ENCODE measurements around the gene LRMDA.

The LRMDA gene

GRCh38 chr10:75544993-75545706, 113.7 kb downstream of the LRMDA start:
- WGBS = 67% methylated on average over 4 of the region's 5 CpGs
- Histone ChIP-seq H3K27ac (ENCODE audit: low read depth, low read length) (no peak overlapping the region), H3K9ac (ENCODE audit: low read depth, low read length) (no peak overlapping the region), H3K4me3 (ENCODE audit: low read length) (no peak overlapping the region), H3K27me3 (ENCODE audit: insufficient read depth, low read length) (no peaks in the 10 kb centered on the region), H3K4me1 (ENCODE audit: insufficient read depth, low read length) (peaks cover 35% of the 10 kb centered on the region), H3K9me3 (ENCODE audit: insufficient read depth, low read depth, low read length) (no peaks in the 10 kb centered on the region), H3K36me3 (ENCODE audit: insufficient read depth, low read length) (no peaks in the 10 kb centered on the region)

- H3K4me1 ChIP-seq (ENCODE audit: insufficient read depth, low read length) = peaks cover 26% of the 10 kb centered on the region
- H3K27ac ChIP-seq (ENCODE audit: low read depth, low read length) = no peak overlapping the region
These were observed 114.6 kb downstream of the LRMDA start for GRCh38 chr10:75546004-75546403.

GRCh38 chr10:75547391-75548298, 116.2 kb downstream of the LRMDA start:
- H3K36me3 ChIP-seq (ENCODE audit: insufficient read depth, low read length) = no peaks in the 10 kb centered on the region
- H3K4me1 ChIP-seq (ENCODE audit: insufficient read depth, low read length) = peaks cover 10% of the 10 kb centered on the region
- no peak overlapping the region for H3K4me3 ChIP-seq (ENCODE audit: low read length)
- H3K27me3 ChIP-seq (ENCODE audit: insufficient read depth, low read length) = no peaks in the 10 kb centered on the region
- no peak overlapping the region for H3K27ac ChIP-seq (ENCODE audit: low read depth, low read length)
- no peak overlapping the region for H3K9ac ChIP-seq (ENCODE audit: low read depth, low read length)
- WGBS = 87% methylated on average over 6 of the region's 7 CpGs
- H3K9me3 ChIP-seq (ENCODE audit: insufficient read depth, low read depth, low read length) = peaks cover 2% of the 10 kb centered on the region; the same call in 1 of the 2 replicates

More at GRCh38 chr10:75546004-75546403, 114.6 kb downstream of the LRMDA start:
- Histone ChIP-seq H3K4me3 (ENCODE audit: low read length) (no peak overlapping the region), H3K36me3 (ENCODE audit: insufficient read depth, low read length) (no peaks in the 10 kb centered on the region), H3K27me3 (ENCODE audit: insufficient read depth, low read length) (no peaks in the 10 kb centered on the region), H3K9me3 (ENCODE audit: insufficient read depth, low read depth, low read length) (no peaks in the 10 kb centered on the region), H3K9ac (ENCODE audit: low read depth, low read length) (no peak overlapping the region)

DNA sequence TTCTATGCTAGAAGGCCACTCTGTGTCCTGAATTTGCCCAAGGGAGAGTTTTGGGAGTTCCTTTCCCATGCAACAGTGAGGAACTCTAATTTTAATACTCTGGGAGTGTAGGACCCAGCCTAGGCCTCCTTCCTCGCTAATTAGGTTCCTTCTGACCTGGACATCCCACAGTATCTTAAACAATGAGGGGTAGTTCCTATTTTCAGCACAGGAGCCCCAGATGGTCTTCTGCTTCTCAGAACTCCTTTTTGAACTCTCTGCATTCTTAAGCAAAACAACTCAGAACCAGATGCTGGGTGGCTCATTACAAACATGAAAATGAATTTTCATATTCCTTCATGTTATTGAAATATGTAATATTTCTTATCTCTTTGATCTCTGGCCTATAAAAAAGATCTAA, 116.9 kb downstream of the LRMDA start:
- Histone ChIP-seq H3K4me1 (ENCODE audit: insufficient read depth, low read length) (peaks cover 3% of the 10 kb centered on the region; the same call in 1 of the 2 replicates), H3K9ac (ENCODE audit: low read depth, low read length) (no peak overlapping the region), H3K27ac (ENCODE audit: low read depth, low read length) (no peak overlapping the region), H3K27me3 (ENCODE audit: insufficient read depth, low read length) (no peaks in the 10 kb centered on the region), H3K4me3 (ENCODE audit: low read length) (no peak overlapping the region), H3K9me3 (ENCODE audit: insufficient read depth, low read depth, low read length) (peaks cover 2% of the 10 kb centered on the region; the same call in 1 of the 2 replicates), H3K36me3 (ENCODE audit: insufficient read depth, low read length) (no peaks in the 10 kb centered on the region)
- WGBS = 86% methylated on average over 1 of the region's 1 CpG

- H3K27ac ChIP-seq (ENCODE audit: low read depth, low read length) = no peak overlapping the region
- no peak overlapping the region for H3K9ac ChIP-seq (ENCODE audit: low read depth, low read length)
- no peak overlapping the region for H3K4me3 ChIP-seq (ENCODE audit: low read length)
- H3K9me3 ChIP-seq (ENCODE audit: insufficient read depth, low read depth, low read length) = peaks cover 2% of the 10 kb centered on the region; the same call in 1 of the 2 replicates
- H3K4me1 ChIP-seq (ENCODE audit: insufficient read depth, low read length) = no peaks in the 10 kb centered on the region
- H3K36me3 ChIP-seq (ENCODE audit: insufficient read depth, low read length) = no peaks in the 10 kb centered on the region
- no peaks in the 10 kb centered on the region for H3K27me3 ChIP-seq (ENCODE audit: insufficient read depth, low read length)
These were observed 118.8 kb downstream of the LRMDA start for GRCh38 chr10:75550191-75550590.

GRCh38 chr10:75552171-75552570, 120.7 kb downstream of the LRMDA start:
- Histone ChIP-seq H3K27me3 (ENCODE audit: insufficient read depth, low read length) (no peaks in the 10 kb centered on the region), H3K4me3 (ENCODE audit: low read length) (no peak overlapping the region), H3K9ac (ENCODE audit: low read depth, low read length) (no peak overlapping the region), H3K9me3 (ENCODE audit: insufficient read depth, low read depth, low read length) (peaks cover 2% of the 10 kb centered on the region; the same call in 1 of the 2 replicates), H3K4me1 (ENCODE audit: insufficient read depth, low read length) (no peaks in the 10 kb centered on the region), H3K27ac (ENCODE audit: low read depth, low read length) (no peak overlapping the region), H3K36me3 (ENCODE audit: insufficient read depth, low read length) (no peaks in the 10 kb centered on the region)
- WGBS = 100% methylated on average over 1 of the region's 1 CpG

DNA sequence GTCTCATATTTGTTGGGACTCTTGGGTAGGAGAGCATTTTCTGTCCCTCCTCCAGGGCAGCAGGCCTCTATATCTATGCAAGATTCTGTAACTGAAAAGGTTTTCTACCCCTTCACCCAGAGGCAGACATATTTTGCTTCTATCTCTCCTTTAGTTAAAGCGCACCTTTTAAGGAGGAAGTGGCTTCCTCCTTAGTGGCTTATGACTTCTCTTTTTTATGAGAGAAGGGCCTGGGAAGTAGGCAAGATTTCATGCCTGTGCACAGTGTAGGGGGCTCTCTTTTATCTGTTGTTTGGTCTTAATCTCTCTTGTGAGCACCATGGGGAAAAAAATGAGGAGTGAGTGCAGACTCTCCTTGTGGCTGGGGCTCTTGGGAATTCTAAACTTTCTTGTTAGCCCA, 122.1 kb downstream of the LRMDA start:
- Histone ChIP-seq H3K9ac (ENCODE audit: low read depth, low read length) (no peak overlapping the region), H3K4me1 (ENCODE audit: insufficient read depth, low read length) (no peaks in the 10 kb centered on the region), H3K36me3 (ENCODE audit: insufficient read depth, low read length) (no peaks in the 10 kb centered on the region), H3K27ac (ENCODE audit: low read depth, low read length) (no peak overlapping the region), H3K9me3 (ENCODE audit: insufficient read depth, low read depth, low read length) (peaks cover 2% of the 10 kb centered on the region; the same call in 1 of the 2 replicates), H3K27me3 (ENCODE audit: insufficient read depth, low read length) (no peaks in the 10 kb centered on the region), H3K4me3 (ENCODE audit: low read length) (no peak overlapping the region)
- 85% methylated on average over 1 of the region's 1 CpG for WGBS

DNA sequence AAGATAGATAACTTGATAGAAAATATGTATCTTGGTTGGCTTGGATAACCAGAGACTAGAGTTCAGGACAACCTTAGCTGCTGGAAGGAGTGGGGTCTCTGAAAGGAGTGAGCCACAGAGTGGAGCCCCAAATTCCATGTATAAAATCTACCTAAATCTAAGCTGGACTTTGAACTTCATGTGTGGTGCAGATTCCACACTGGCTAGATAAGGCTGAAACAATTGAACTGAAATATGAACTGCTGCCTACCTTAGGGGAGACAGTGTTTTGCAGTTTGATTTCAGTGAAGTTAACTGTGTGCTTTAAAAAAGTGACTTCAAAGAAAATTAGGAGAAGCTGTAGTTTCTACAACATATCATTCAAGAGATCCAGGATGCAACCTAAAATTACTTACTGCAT, 123.9 kb downstream of the LRMDA start:
- no peaks in the 10 kb centered on the region for H3K36me3 ChIP-seq (ENCODE audit: insufficient read depth, low read length)
- peaks cover 2% of the 10 kb centered on the region; the same call in 1 of the 2 replicates for H3K9me3 ChIP-seq (ENCODE audit: insufficient read depth, low read depth, low read length)
- H3K4me3 ChIP-seq (ENCODE audit: low read length) = no peak overlapping the region
- H3K27me3 ChIP-seq (ENCODE audit: insufficient read depth, low read length) = no peaks in the 10 kb centered on the region
- H3K27ac ChIP-seq (ENCODE audit: low read depth, low read length) = no peak overlapping the region
- H3K4me1 ChIP-seq (ENCODE audit: insufficient read depth, low read length) = no peaks in the 10 kb centered on the region
- no peak overlapping the region for H3K9ac ChIP-seq (ENCODE audit: low read depth, low read length)

DNA sequence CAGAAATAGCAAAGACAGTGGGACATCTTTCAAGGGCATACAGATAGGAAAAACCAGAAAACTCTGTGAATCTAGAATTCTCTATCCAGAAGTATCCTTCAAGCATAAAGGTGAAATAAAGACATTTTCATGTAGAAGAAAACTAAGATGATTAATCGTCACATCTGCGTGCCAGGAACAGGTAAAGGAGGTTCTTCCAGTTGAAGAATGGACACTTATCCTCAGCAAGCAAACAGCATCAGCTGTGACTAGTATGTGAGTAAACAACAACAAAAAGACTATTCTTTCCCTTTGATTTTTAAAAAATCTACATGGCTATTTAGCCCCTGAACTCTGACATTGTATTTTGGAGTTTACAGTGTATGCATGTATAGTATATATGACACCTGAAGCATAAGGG, 124.9 kb downstream of the LRMDA start:
- H3K9me3 ChIP-seq (ENCODE audit: insufficient read depth, low read depth, low read length) = peaks cover 2% of the 10 kb centered on the region; the same call in 1 of the 2 replicates
- H3K4me3 ChIP-seq (ENCODE audit: low read length) = no peak overlapping the region
- no peaks in the 10 kb centered on the region for H3K36me3 ChIP-seq (ENCODE audit: insufficient read depth, low read length)
- H3K4me1 ChIP-seq (ENCODE audit: insufficient read depth, low read length) = no peaks in the 10 kb centered on the region
- H3K27me3 ChIP-seq (ENCODE audit: insufficient read depth, low read length) = no peaks in the 10 kb centered on the region
- no peak overlapping the region for H3K27ac ChIP-seq (ENCODE audit: low read depth, low read length)
- no peak overlapping the region for H3K9ac ChIP-seq (ENCODE audit: low read depth, low read length)
- WGBS = 57% methylated on average over 2 of the region's 2 CpGs

GRCh38 chr10:75565286-75566251, 134.1 kb downstream of the LRMDA start:
- Histone ChIP-seq H3K9me3 (ENCODE audit: insufficient read depth, low read depth, low read length) (peaks cover 25% of the 10 kb centered on the region), H3K27me3 (ENCODE audit: insufficient read depth, low read length) (no peaks in the 10 kb centered on the region), H3K36me3 (ENCODE audit: insufficient read depth, low read length) (no peaks in the 10 kb centered on the region), H3K4me1 (ENCODE audit: insufficient read depth, low read length) (no peaks in the 10 kb centered on the region), H3K4me3 (ENCODE audit: low read length) (no peak overlapping the region), H3K9ac (ENCODE audit: low read depth, low read length) (no peak overlapping the region), H3K27ac (ENCODE audit: low read depth, low read length) (no peak overlapping the region)
- WGBS = 93% methylated on average over 5 of the region's 5 CpGs
